Esophagus muscularis mucosa (tissue), 4 donors: Measurements from ENCODE around the gene PIAS4.

ENCODE experiments used
- EP300 ChIP-seq: sonication (generic); formaldehyde crosslinking; IDR thresholded peaks from one replicate; pipeline ENCODE4 v1.6.1; 2017; ENCODE audit warnings: antibody characterized with exemption
- POLR2A ChIP-seq: fragments of 450-650 bp; IDR thresholded peaks from one replicate; pipeline ENCODE4 v1.6.1; 2017; ENCODE audit warnings: antibody characterized with exemption, moderate library complexity, mild to moderate bottlenecking, low read depth
- TF ChIP-seq, protein P1 (sequence below), 3 experiments: fragments of 200-600 bp in 2 of 3; fragments of 450-650 bp in 1 of 3; sonication (generic) in 2 of 3; IDR thresholded peaks; one replicate each; pipeline ENCODE4 v1.5.1; 2017 to 2019; ENCODE audit warnings: antibody characterized with exemption in 3 of 3, mild to moderate bottlenecking in 2 of 3, moderate library complexity in 1 of 3

DNA sequence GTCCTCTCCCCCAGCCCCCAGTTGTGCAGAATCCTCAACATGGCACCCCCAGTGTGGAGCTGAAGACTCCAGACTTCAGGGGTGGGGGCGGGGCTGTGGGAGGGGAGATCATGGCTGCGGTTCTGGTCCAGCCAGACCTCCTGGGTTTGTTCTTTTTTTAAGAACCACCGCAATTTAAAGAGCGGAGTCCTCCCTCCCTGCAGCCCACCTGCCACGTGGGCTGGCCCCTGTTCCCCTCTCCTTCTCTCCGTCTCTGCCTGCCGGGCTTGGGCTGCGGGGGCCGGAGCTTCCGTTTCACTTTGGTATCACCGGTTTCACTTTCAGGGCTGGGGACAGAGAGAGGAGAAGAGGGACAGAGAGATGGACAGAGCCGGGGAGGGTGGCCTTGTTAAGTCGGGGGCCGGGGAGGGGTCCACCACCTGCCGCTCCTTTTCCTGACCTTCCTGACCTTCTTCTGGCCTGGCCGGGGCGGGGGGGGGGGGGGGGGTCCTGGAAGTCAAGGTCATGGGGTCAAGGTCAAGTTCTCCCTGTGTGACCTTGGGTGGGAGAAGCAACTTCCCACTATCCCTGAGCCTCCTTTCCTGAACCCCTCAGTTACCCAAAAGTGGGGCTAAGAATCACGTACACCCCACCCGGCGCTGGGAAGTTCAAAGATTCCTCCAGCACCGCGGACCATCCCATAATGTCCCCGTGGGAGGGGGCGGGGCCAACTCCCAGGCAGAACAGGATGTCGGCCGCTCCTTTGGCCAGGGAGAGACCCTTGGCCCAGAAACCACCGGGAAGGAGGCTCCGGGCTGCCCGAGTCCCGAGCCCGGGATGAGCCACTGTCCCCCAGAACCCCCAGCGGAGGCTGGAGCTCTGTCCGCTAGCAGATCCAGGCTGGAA is 70.5 kb downstream of the PIAS4 start:
- TF ChIP-seq, protein P1, sequence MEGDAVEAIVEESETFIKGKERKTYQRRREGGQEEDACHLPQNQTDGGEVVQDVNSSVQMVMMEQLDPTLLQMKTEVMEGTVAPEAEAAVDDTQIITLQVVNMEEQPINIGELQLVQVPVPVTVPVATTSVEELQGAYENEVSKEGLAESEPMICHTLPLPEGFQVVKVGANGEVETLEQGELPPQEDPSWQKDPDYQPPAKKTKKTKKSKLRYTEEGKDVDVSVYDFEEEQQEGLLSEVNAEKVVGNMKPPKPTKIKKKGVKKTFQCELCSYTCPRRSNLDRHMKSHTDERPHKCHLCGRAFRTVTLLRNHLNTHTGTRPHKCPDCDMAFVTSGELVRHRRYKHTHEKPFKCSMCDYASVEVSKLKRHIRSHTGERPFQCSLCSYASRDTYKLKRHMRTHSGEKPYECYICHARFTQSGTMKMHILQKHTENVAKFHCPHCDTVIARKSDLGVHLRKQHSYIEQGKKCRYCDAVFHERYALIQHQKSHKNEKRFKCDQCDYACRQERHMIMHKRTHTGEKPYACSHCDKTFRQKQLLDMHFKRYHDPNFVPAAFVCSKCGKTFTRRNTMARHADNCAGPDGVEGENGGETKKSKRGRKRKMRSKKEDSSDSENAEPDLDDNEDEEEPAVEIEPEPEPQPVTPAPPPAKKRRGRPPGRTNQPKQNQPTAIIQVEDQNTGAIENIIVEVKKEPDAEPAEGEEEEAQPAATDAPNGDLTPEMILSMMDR (IDR thresholded peaks at IDR 0.05) = no peak
- TF ChIP-seq POLR2A (no peak), EP300 (no peak)
